ENCODE data around the gene ZNF446.

GRCh38 chr19:58519087-58519354, 42.9 kb downstream of the ZNF446 start:
- TF ChIP-seq CTCF (IDR thresholded peaks at IDR 0.05) (no peak), ZFX (IDR thresholded peaks at IDR 0.05; ENCODE audit: borderline replicate concordance) (no peak)

Data from 22Rv1 (cell line).